ENCODE data around the gene SNRPD2. TPM values are rescaled to one million over a fixed set of nuclear protein-coding genes. Genes with fewer than 3 reads are reported as not detected.

SNRPD2 gene
- total RNA-seq, 4 donors from 2014 or later, result 80.9 to 160 (median 146) TPM

GRCh38 chr19:45713141-45713540 is 21.4 kb upstream of the SNRPD2 start:
- 75% methylated on average over 6 of the region's 15 CpGs for WGBS

GRCh38 chr19:45712699-45713067 is 20.9 kb upstream of the SNRPD2 start:
- Histone ChIP-seq H3K4me1 (peaks cover 10% of the 10 kb centered on the region), H3K27me3 (no peaks in the 10 kb centered on the region), H3K27ac (no peak overlapping the region), H3K36me3 (peaks cover 20% of the 10 kb centered on the region), H3K9me3 (no peaks in the 10 kb centered on the region), H3K4me3 (no peak overlapping the region)
- no peak for TF ChIP-seq POLR2AphosphoS5 (IDR thresholded peaks at IDR 0.05)
- no peak for TF ChIP-seq POLR2A (IDR thresholded peaks at IDR 0.05)
- no peak for TF ChIP-seq CTCF (IDR thresholded peaks at IDR 0.05)
- no peak for TF ChIP-seq EP300 (IDR thresholded peaks at IDR 0.05)
- no peak for DNase-seq (ENCODE audit: low spot score in 2 of 2)
- 80% methylated on average over 2 of the region's 25 CpGs for WGBS

More at GRCh38 chr19:45713141-45713540, 21.4 kb upstream of the SNRPD2 start:
- no peak overlapping the region for H3K27ac ChIP-seq
- H3K9me3 ChIP-seq, result no peaks in the 10 kb centered on the region
- TF ChIP-seq EP300 (IDR thresholded peaks at IDR 0.05) (no peak), CTCF (IDR thresholded peaks at IDR 0.05) (no peak), POLR2AphosphoS5 (IDR thresholded peaks at IDR 0.05) (no peak), POLR2A (IDR thresholded peaks at IDR 0.05) (no peak)
- no peaks in the 10 kb centered on the region for H3K27me3 ChIP-seq
- H3K36me3 ChIP-seq, result peaks cover 20% of the 10 kb centered on the region
- no peak for DNase-seq (ENCODE audit: low spot score in 2 of 2)
- H3K4me3 ChIP-seq, result no peak overlapping the region
- peaks cover 15% of the 10 kb centered on the region for H3K4me1 ChIP-seq

GRCh38 chr19:45711851-45712698 is 20.3 kb upstream of the SNRPD2 start:
- Histone ChIP-seq H3K36me3 (peaks cover 20% of the 10 kb centered on the region), H3K27me3 (no peaks in the 10 kb centered on the region), H3K27ac (no peak overlapping the region), H3K4me3 (no peak overlapping the region), H3K9me3 (no peaks in the 10 kb centered on the region), H3K4me1 (peaks cover 9% of the 10 kb centered on the region)
- 87% methylated on average over 22 of the region's 76 CpGs for WGBS
- DNase-seq (ENCODE audit: low spot score in 2 of 2), result no peak
- TF ChIP-seq CTCF (IDR thresholded peaks at IDR 0.05) (no peak), POLR2A (IDR thresholded peaks at IDR 0.05) (no peak), EP300 (IDR thresholded peaks at IDR 0.05) (no peak), POLR2AphosphoS5 (IDR thresholded peaks at IDR 0.05) (no peak)

GRCh38 chr19:45710356-45711130 is 18.8 kb upstream of the SNRPD2 start:
- 75% methylated on average over 10 of the region's 10 CpGs for WGBS
- no peak for DNase-seq (ENCODE audit: low spot score in 2 of 2)
- Histone ChIP-seq H3K27me3 (no peaks in the 10 kb centered on the region), H3K4me1 (no peaks in the 10 kb centered on the region), H3K9me3 (no peaks in the 10 kb centered on the region), H3K27ac (no peak overlapping the region), H3K36me3 (peaks cover 20% of the 10 kb centered on the region), H3K4me3 (no peak overlapping the region)
- TF ChIP-seq POLR2AphosphoS5 (IDR thresholded peaks at IDR 0.05), result no peak
- TF ChIP-seq EP300 (IDR thresholded peaks at IDR 0.05), result no peak
- no peak for TF ChIP-seq POLR2A (IDR thresholded peaks at IDR 0.05)
- TF ChIP-seq CTCF (IDR thresholded peaks at IDR 0.05), result no peak
